Measurements from ENCODE around the gene PRICKLE2.
A peak's percentile ranks its signal among the peaks of the same experiment; 100 is the strongest.

The PRICKLE2 gene

DNA sequence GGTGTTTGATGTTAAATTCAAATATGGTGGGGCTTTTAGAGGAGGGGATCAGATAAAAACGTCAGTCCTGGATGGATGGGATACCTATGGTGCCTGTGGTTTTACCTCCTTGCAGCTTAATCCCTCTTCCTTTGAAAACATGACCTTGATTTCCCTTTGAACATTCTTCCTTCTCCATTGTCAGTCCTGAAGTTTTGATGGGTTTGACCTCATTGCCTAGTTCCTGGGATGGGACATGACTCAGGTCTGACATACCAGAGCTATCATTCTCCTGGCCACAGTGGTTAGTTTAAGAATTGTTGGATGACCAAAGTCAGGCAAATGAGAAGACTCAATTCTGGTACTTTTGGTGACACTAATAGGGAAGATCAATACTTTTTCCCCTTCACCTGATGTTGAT is 87.2 kb downstream of the PRICKLE2 start:
- TF ChIP-seq, protein P1, sequence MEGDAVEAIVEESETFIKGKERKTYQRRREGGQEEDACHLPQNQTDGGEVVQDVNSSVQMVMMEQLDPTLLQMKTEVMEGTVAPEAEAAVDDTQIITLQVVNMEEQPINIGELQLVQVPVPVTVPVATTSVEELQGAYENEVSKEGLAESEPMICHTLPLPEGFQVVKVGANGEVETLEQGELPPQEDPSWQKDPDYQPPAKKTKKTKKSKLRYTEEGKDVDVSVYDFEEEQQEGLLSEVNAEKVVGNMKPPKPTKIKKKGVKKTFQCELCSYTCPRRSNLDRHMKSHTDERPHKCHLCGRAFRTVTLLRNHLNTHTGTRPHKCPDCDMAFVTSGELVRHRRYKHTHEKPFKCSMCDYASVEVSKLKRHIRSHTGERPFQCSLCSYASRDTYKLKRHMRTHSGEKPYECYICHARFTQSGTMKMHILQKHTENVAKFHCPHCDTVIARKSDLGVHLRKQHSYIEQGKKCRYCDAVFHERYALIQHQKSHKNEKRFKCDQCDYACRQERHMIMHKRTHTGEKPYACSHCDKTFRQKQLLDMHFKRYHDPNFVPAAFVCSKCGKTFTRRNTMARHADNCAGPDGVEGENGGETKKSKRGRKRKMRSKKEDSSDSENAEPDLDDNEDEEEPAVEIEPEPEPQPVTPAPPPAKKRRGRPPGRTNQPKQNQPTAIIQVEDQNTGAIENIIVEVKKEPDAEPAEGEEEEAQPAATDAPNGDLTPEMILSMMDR (IDR thresholded peaks at IDR 0.05; ENCODE audit: insufficient read depth, low read depth, low read length, missing control alignments), result no peak
- DNase-seq (ENCODE audit: low read depth), result peak; percentile 25
- no peak overlapping the region for H3K4me3 ChIP-seq (ENCODE audit: low read length)

GRCh38 chr3:64134882-64135281 is 90.4 kb downstream of the PRICKLE2 start:
- TF ChIP-seq, protein P1 (IDR thresholded peaks at IDR 0.05; ENCODE audit: insufficient read depth, low read depth, low read length, missing control alignments), result no peak
- DNase-seq (ENCODE audit: low read depth), result no peak
- no peak overlapping the region for H3K4me3 ChIP-seq (ENCODE audit: low read length)

DNA sequence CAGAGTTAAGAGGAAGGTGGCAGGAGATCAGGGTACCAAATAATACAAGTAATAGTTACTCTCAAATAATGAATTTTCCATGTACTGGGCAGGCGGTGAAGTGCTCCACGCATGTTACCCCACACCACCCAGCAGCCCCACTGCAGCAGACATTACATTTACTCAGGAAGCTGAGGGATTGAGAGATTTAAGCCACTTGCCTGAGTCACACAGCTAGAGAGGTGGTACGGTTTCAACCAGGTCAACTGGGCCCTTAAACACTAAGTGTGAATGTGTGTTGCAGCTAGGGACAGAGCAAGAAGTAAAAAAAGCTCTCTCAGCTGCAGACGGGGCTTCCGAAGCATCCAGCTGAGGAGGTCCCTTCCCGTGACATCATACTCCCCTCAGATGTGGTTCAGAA is 91.3 kb downstream of the PRICKLE2 start:
- DNase-seq (ENCODE audit: low read depth), result no peak
- no peak overlapping the region for H3K4me3 ChIP-seq (ENCODE audit: low read length)
- TF ChIP-seq, protein P1 (IDR thresholded peaks at IDR 0.05; ENCODE audit: insufficient read depth, low read depth, low read length, missing control alignments), result no peak

DNA sequence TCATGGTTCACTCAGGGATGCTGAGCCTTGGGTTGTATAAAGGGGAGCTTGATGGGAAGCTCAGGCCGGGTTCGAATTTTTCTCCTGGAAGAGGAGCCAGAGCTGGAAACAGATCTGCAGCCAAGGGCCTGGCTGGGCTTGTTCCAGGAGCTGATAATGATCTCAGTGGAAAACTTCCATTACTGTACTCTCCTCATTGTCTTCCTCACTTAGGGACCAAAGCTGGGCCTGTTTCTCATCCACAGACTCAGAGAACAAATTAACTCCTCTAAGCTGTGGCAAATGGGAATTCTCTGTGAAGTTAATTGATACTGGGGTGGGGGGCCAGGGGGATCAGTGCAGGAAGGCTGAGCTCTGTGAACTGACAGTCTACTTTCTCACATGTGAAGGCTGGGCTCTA is 92.0 kb downstream of the PRICKLE2 start:
- no peak overlapping the region for H3K4me3 ChIP-seq (ENCODE audit: low read length)
- no peak for DNase-seq (ENCODE audit: low read depth)
- TF ChIP-seq, protein P1 (IDR thresholded peaks at IDR 0.05; ENCODE audit: insufficient read depth, low read depth, low read length, missing control alignments), result no peak

GRCh38 chr3:64131725-64132469 is 93.4 kb downstream of the PRICKLE2 start:
- H3K4me3 ChIP-seq (ENCODE audit: low read length), result no peak overlapping the region
- TF ChIP-seq, protein P1 (IDR thresholded peaks at IDR 0.05; ENCODE audit: insufficient read depth, low read depth, low read length, missing control alignments), result no peak
- peak; percentile 15 for DNase-seq (ENCODE audit: low read depth)

- DNase-seq (ENCODE audit: low read depth), result no peak
- no peak overlapping the region for H3K4me3 ChIP-seq (ENCODE audit: low read length)
- TF ChIP-seq, protein P1 (IDR thresholded peaks at IDR 0.05; ENCODE audit: insufficient read depth, low read depth, low read length, missing control alignments), result no peak
These were observed 94.8 kb downstream of the PRICKLE2 start for GRCh38 chr3:64130436-64130835.

- TF ChIP-seq, protein P1 (IDR thresholded peaks at IDR 0.05; ENCODE audit: insufficient read depth, low read depth, low read length, missing control alignments), result no peak
- DNase-seq (ENCODE audit: low read depth), result no peak
- no peak overlapping the region for H3K4me3 ChIP-seq (ENCODE audit: low read length)
These were observed 95.7 kb downstream of the PRICKLE2 start for GRCh38 chr3:64129581-64129980.

All from epithelial cell of esophagus (primary cell).